K562 (cell line): Measurements from ENCODE around the gene TOP3A. TPM values are rescaled to one million over a fixed set of nuclear protein-coding genes. Genes with fewer than 3 reads are reported as not detected.

Experiments used
- ATAC-seq: fragments of 200-7000 bp; cut with Tn5 transposase; 3 replicates; pipeline ENCODE4 v1.9.1; 2020; ENCODE audit warnings: moderate library complexity
- BruUV-seq: library from RNA; stranded (reverse); fragments of 400-500 nt; replicated peaks from 2 replicates; lab custom pipeline; 2021; lab: Mats Ljungman, UMichigan
- CTCF ChIA-PET: fragments of 300-600 bp; formaldehyde crosslinking; extraction: SDS; loops from one replicate; lab custom pipeline; 2021; ENCODE audit warnings: low intra/inter-chr PET ratio; lab: Yijun Ruan, JAX
- POLR2A ChIA-PET: fragments of 300-600, 350-650 bp; sonication (Branson Sonifier 250); formaldehyde crosslinking; extraction: SDS; loops from one replicate; lab custom pipeline; 2021; ENCODE audit warnings: antibody characterized with exemption, inconsistent platforms; lab: Yijun Ruan, JAX
- DNase-seq, 4 experiments: peaks; one replicate each; pipeline versions ENCODE4 v3.0.0 to v3.0.0-alpha.2; 2011 to 2018; ENCODE audit warnings: low spot score in 3 of 4, mixed read lengths in 3 of 4; ENCODE audit errors: extremely low read depth in 1 of 4
- FAIRE-seq: peaks from 2 replicates; lab custom pipeline; 2011; peaks lifted over from hg19 to GRCh38; lab: Jason Lieb, UNC
- H2AFZ ChIP-seq: 2 replicates; pipeline ENCODE4 v1.6.0; 2011; ENCODE audit warnings: low read depth, low read length, control low read depth, inconsistent platforms
- H3K27ac ChIP-seq: fragments of 200-600 bp; 3 replicates; pipeline ENCODE4 v1.8.0; 2011; ENCODE audit warnings: low read depth, mild to moderate bottlenecking, control low read depth, inconsistent platforms, low read length, moderate library complexity, mixed read lengths; ENCODE audit errors: extremely low read depth
- H3K27me3 ChIP-seq, 2 experiments: fragments of 300-600 bp in 1 of 2; 2 replicates in 1 of 2; 3 replicates in 1 of 2; pipeline versions ENCODE4 v1.6.0 to v1.8.0; 2011; ENCODE audit warnings: inconsistent platforms in 2 of 2, low read length in 2 of 2, mild to moderate bottlenecking in 1 of 2, mixed read lengths in 1 of 2, moderate library complexity in 1 of 2; ENCODE audit not compliant: control insufficient read depth in 2 of 2, insufficient read depth in 2 of 2
- H3K36me3 ChIP-seq: fragments of 300-600 bp; 3 replicates; pipeline ENCODE4 v1.8.0; 2011; ENCODE audit warnings: mild to moderate bottlenecking, low read length, inconsistent platforms; ENCODE audit not compliant: control insufficient read depth, insufficient read depth
- H3K4me1 ChIP-seq, 2 experiments: fragments of 200-600 bp in 1 of 2; replicated peaks in 1 of 2; 2 replicates in 1 of 2; 3 replicates in 1 of 2; pipeline versions ENCODE4 v1.5.1 to v1.8.0; 2011; ENCODE audit warnings: inconsistent platforms in 2 of 2, low read length in 2 of 2, mild to moderate bottlenecking in 1 of 2, mixed read lengths in 1 of 2, moderate library complexity in 1 of 2; ENCODE audit not compliant: control insufficient read depth in 2 of 2, insufficient read depth in 2 of 2
- H3K4me2 ChIP-seq: 2 replicates; pipeline ENCODE4 v1.6.1; 2011; ENCODE audit warnings: low read length, control low read depth, inconsistent platforms, mixed read lengths; ENCODE audit not compliant: insufficient read depth
- H3K4me3 ChIP-seq: fragments of 200-600 bp; sonication (generic), shearing (Covaris generic); 2 replicates; pipeline ENCODE4 v1.5.1; 2016; ENCODE audit warnings: control low read depth, inconsistent platforms
- H3K79me2 ChIP-seq: fragments of 200-600 bp; 3 replicates; pipeline ENCODE4 v1.8.0; 2011; ENCODE audit warnings: low read length, inconsistent platforms; ENCODE audit not compliant: control insufficient read depth, insufficient read depth
- H3K9ac ChIP-seq, 2 experiments: 2 replicates each; pipeline versions ENCODE4 v1.6.0 to v1.6.1; 2011; ENCODE audit warnings: low read depth in 2 of 2, low read length in 2 of 2, control low read depth in 1 of 2, inconsistent platforms in 1 of 2, mild to moderate bottlenecking in 1 of 2, mixed read lengths in 1 of 2; ENCODE audit not compliant: insufficient read depth in 1 of 2
- H3K9me1 ChIP-seq: one replicate; pipeline ENCODE4 v1.6.0; 2011; ENCODE audit warnings: inconsistent platforms, mild to moderate bottlenecking, low read length, moderate library complexity; ENCODE audit not compliant: control insufficient read depth, insufficient read depth
- H3K9me3 ChIP-seq: replicated peaks from 2 replicates; pipeline ENCODE4 v1.5.1; 2011; ENCODE audit warnings: low read depth, low read length, inconsistent platforms; ENCODE audit not compliant: control insufficient read depth, insufficient read depth
- H4K20me1 ChIP-seq: replicated peaks from 2 replicates; pipeline ENCODE4 v1.6.1; 2011; ENCODE audit warnings: low read length, inconsistent platforms, mixed read lengths; ENCODE audit not compliant: control insufficient read depth, insufficient read depth
- BCOR ChIP-seq: fragments of 450-650 bp; IDR thresholded peaks from 2 replicates; pipeline ENCODE4 v1.6.1; 2016
- IFI16 ChIP-seq: fragments of 250-450 bp; sonication (Bioruptor Pico); IDR thresholded peaks from 2 replicates; pipeline ENCODE4 v2.1.2; 2022; ENCODE audit warnings: mild to moderate bottlenecking, inconsistent platforms
- KAT7 ChIP-seq: sonication (generic); formaldehyde crosslinking; IDR thresholded peaks from 2 replicates; pipeline ENCODE4 v1.8.0; 2022; ENCODE audit warnings: missing genetic modification reagents, mild to moderate bottlenecking, borderline replicate concordance
- KHSRP ChIP-seq: fragments of 450-650 bp; IDR thresholded peaks from 2 replicates; pipeline ENCODE4 v1.6.1; 2017
- LARP7 ChIP-seq: fragments of 450-650 bp; IDR thresholded peaks from 2 replicates; pipeline ENCODE4 v1.6.1; 2016
- POU5F1 ChIP-seq: fragments of 150-350 bp; IDR thresholded peaks from 2 replicates; pipeline ENCODE4 v1.6.1; 2014; ENCODE audit warnings: borderline replicate concordance, low read length, low read depth, mild to moderate bottlenecking; ENCODE audit not compliant: partially characterized antibody
- RBBP5 ChIP-seq: fragments of 200-600 bp; sonication (generic); IDR thresholded peaks from 2 replicates; pipeline ENCODE4 v1.6.1; 2012; ENCODE audit warnings: borderline replicate concordance, mild to moderate bottlenecking, low read length, control low read depth, inconsistent platforms; ENCODE audit not compliant: insufficient read depth, poor library complexity, severe bottlenecking
- SMARCC2 ChIP-seq: fragments of 450-650 bp; IDR thresholded peaks from 2 replicates; pipeline ENCODE4 v1.6.1; 2017; ENCODE audit warnings: antibody characterized with exemption, moderate library complexity, mild to moderate bottlenecking, low read depth
- TCF3 ChIP-seq: sonication (generic); formaldehyde crosslinking; IDR thresholded peaks from 2 replicates; pipeline ENCODE4 v1.4.0; 2020; ENCODE audit warnings: mild to moderate bottlenecking, missing genetic modification reagents
- UBTF ChIP-seq, 2 experiments: IDR thresholded peaks; 2 replicates each; pipeline ENCODE4 v1.6.1; 2012; ENCODE audit warnings: improper control_type of control experiment in 2 of 2, low read depth in 2 of 2, low read length in 2 of 2, borderline replicate concordance in 1 of 2
- ZBTB11 ChIP-seq, 3 experiments: fragments of 200-800 bp in 1 of 3; fragments of 250-450 bp in 1 of 3; fragments of 450-650 bp in 1 of 3; sonication (Bioruptor Pico) in 1 of 3; sonication (Bioruptor generic) in 1 of 3; formaldehyde crosslinking in 1 of 3; IDR thresholded peaks; 2 replicates each; pipeline versions ENCODE4 v1.6.1 to v1.8.0; 2016 to 2022; ENCODE audit warnings: mild to moderate bottlenecking in 2 of 3, missing genetic modification characterization in 2 of 3, missing compliant biosample characterization in 1 of 3, moderate library complexity in 1 of 3
- ZNF280B ChIP-seq: fragments of 250-450 bp; sonication (Bioruptor Pico); IDR thresholded peaks from 2 replicates; pipeline ENCODE4 v1.5.1; 2021; ENCODE audit warnings: mild to moderate bottlenecking
- WGBS: fragments of 100-300 bp; shearing (Covaris generic); methylation state at CpG from one replicate; pipeline ENCODE4 v1.1.6; 2016; ENCODE audit warnings: low coverage, mixed read lengths; ENCODE audit not compliant: insufficient coverage; ENCODE audit errors: missing lambda C conversion rate; 5-methylcytosine and 5-hydroxymethylcytosine counted together
- in situ Hi-C: fragments of 300-500 bp; cut with MboI; formaldehyde crosslinking; loops from 4 replicates; pipeline ENCODE4 v1.15.0; 2018; ENCODE audit warnings: inconsistent platforms, mixed read lengths
- intact Hi-C: fragments of 100-400 bp; cut with micrococcal nuclease; formaldehyde crosslinking; loops from 2 replicates; pipeline ENCODE4 v1.14.2; 2022
- polyA plus RNA-seq, 8 experiments: library from polyadenylated mRNA; depleted of rRNA in 4 of 8; stranded (reverse) in 5 of 8; unstranded in 3 of 8; fragments of >200 nt; fragmentation: Nextera tagmentation in 2 of 8; fragmentation: Illumina TruSeq in 1 of 8; extraction: Ambion mirVana in 2 of 8; extraction: Trizol in 1 of 8; gene quantifications; 2 replicates each; pipeline versions ENCODE4 v1.2.1 to v1.2.3, GENCODE V29; 2011 to 2014; ENCODE audit warnings: inconsistent platforms in 1 of 8, missing spikeins in 1 of 8
- total RNA-seq, 7 experiments: library from RNA; depleted of rRNA in 6 of 7; stranded (reverse); fragments of >200 nt in 6 of 7; fragmentation: Illumina TruSeq in 2 of 7; extraction: Trizol in 2 of 7; gene quantifications; 2 replicates each; pipeline versions ENCODE4 v1.2.1 to v1.2.3, GENCODE V29; 2011 to 2021; ENCODE audit warnings: low replicate concordance in 1 of 7

Gene TOP3A
- total and polyA plus RNA-seq, 9 of the 15 experiments (the other 6 are each of a cell fraction or from before 2014, with no cell fraction given), result 5.2 to 49.7 (median 24.7) TPM

GRCh38 chr17:18253187-18253884 is 61.5 kb downstream of the TOP3A start:
- intact Hi-C loops, result no loop called here
- peaks cover 59% of the 10 kb centered on the region; the same call in 1 of the 3 replicates for H3K36me3 ChIP-seq
- TF ChIP-seq KHSRP (no peak), UBTF (IDR thresholded peaks at IDR 0.05; ENCODE audit: borderline replicate concordance in 1 of 2, low read depth in 2 of 2, low read length in 2 of 2) (no peak), RBBP5 (no peak), IFI16 (CRISPR knock-in tag) (no peak), SMARCC2 (no peak), ZBTB11 (CRISPR knock-in tag; IDR thresholded peaks at IDR 0.05) (no peak), POU5F1 (no peak), LARP7 (no peak), TCF3 (CRISPR knock-in tag) (no peak), ZNF280B (CRISPR knock-in tag) (no peak), KAT7 (CRISPR knock-in tag) (no peak), BCOR (no peak)

More at GRCh38 chr17:18253187-18253884, 61.5 kb downstream of the TOP3A start:
- ATAC-seq (no peak), FAIRE-seq (no peak), DNase-seq (no peak)
- no TSS peak for BruUV-seq
- H3K9ac ChIP-seq, result no peak overlapping the region; a peak in 1 of 4 replicates
- H3K9me1 ChIP-seq, result no peaks in the 10 kb centered on the region
- no peak overlapping the region for H3K4me2 ChIP-seq
- H4K20me1 ChIP-seq, result 0 out of 2 replicates have a peak, but pooled peaks cover 1% of the 10 kb centered on the region
- no peak overlapping the region for H2AFZ ChIP-seq
- ChIA-PET CTCF (no interaction called here), POLR2A (interaction anchor here (0.6 kb wide), 1 partner anchor 465 kb away, joined by 4 read pairs; no protein-coding TSS in a partner anchor)
- peaks cover 16% of the 10 kb centered on the region for H3K79me2 ChIP-seq
- no peak overlapping the region for H3K27ac ChIP-seq
- no peak overlapping the region for H3K4me3 ChIP-seq
- 96% methylated on average over 9 of the region's 16 CpGs for WGBS
- H3K4me1 ChIP-seq, result peaks cover 6 to 22% of the 10 kb centered on the region in 2 experiments; a peak in 3 of 5 replicates
- in situ Hi-C loops, result no loop called here
- no peaks in the 10 kb centered on the region for H3K9me3 ChIP-seq
- no peaks in the 10 kb centered on the region for H3K27me3 ChIP-seq
